HG02938 (cell line): ENCODE results near the gene SLC30A5.

ENCODE experiments used
- ATAC-seq: cut with Tn5 transposase; IDR thresholded peaks from one replicate; pipeline ENCODE4 v1.9.1; 2021; ENCODE audit warnings: mild to moderate bottlenecking, moderate library complexity; ENCODE audit not compliant: unreplicated experiment

SLC30A5 gene

DNA sequence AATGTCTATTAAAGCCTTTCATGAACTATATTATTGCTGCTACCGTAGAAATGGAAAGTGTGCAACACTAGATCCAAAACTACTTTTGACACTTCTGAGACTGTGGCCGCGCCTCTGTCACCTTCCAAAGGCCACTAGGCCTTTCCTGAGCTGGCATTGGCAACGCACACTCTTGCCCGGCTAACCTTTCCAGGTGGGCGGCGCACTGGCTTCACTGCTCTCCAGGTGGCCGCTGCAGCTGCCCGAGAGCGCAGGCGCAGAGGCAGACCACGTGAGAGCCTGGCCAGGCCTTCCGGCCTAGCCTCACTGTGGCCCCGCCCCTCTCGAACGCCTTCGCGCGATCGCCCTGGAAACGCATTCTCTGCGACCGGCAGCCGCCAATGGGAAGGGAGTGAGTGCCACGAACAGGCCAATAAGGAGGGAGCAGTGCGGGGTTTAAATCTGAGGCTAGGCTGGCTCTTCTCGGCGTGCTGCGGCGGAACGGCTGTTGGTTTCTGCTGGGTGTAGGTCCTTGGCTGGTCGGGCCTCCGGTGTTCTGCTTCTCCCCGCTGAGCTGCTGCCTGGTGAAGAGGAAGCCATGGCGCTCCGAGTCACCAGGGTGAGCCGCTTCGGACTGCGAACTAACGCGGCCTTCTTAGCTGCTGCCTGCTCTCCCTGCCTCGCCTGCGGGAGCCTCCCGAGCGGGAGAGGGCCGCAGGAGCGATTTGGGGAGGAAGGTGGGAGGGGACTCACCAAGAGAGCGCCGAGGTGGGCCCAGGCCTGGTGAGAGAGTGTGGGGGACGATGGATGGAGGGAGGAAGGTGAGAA is 73.1 kb downstream of the SLC30A5 start, which contains the start of gene CCNB1:
Gene CCNB1 (plus strand): TSS at position 465 of the 807 bp plus-strand sequence. CDS start 113 bp downstream, at position 578.
- ATAC-seq = peak; percentile 99

GRCh38 chr5:69167493-69167855 is 73.7 kb downstream of the SLC30A5 start:
- ATAC-seq = no peak

GRCh38 chr5:69167929-69168328 is 74.1 kb downstream of the SLC30A5 start:
- no peak for ATAC-seq

DNA sequence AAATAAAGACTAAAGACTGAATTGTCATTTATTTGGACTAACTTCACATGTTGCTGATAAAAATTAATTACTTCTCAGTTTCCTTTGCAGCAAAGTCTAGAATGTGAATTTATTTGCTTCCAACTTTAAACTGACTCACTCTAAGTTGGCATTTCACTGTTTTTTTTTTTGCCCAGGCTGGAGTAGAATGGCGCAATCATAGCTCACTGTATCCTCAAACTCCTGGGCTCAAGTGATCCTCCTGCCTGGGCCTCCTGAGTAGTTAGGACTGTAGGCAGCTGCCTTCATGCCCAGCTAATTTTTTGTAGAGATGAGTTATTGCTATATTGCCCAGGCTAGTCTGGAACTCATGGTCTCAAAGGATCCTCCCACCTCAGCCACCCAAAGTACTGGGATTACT is 76.7 kb downstream of the SLC30A5 start:
- ATAC-seq = no peak

- no peak for ATAC-seq
Measured at GRCh38 chr5:69170969-69171368, 77.2 kb downstream of the SLC30A5 start.
